DND-41 (cell line): ENCODE measurements around the gene LCOR.

Experiments used
- CTCF ChIP-seq: IDR thresholded peaks from 2 replicates; pipeline ENCODE4 v1.5.1; 2012; ENCODE audit warnings: borderline replicate concordance, low read length, moderate library complexity, mild to moderate bottlenecking; ENCODE audit not compliant: poor library complexity, severe bottlenecking; ENCODE audit errors: extremely low read depth
- EZH2 ChIP-seq: IDR thresholded peaks from 3 replicates; pipeline ENCODE4 v1.6.1; 2012; ENCODE audit warnings: borderline replicate concordance, low read depth, mild to moderate bottlenecking, moderate library complexity, low read length, inconsistent platforms; ENCODE audit not compliant: severe bottlenecking

DNA sequence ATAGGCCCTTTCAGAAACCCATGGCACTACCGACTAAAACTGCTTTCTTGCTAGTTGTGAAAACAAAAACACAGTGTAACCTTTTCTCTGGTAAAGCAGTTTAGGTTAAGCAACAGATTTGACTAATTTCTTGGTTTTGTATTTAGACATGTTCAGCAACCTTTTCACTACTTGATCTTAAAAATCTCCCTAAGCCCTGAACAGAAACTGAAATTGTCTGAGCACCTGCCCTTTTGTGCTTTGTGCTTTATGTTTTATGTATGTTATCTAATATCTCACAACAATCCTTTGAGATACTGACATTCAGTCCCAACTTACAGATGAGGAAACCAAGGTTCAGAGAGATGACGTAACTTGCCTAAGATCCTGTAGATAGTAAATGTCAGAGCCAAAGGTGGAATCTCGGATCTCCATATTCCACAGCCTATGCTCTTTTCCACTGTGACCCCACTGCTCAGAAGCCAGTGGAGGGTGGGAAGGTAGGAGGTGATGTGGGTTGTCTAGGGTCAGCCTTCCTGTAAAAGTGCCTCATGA is 146.6 kb downstream of the LCOR start:
- TF ChIP-seq CTCF (no peak), EZH2 (no peak)
